Keratinocyte (primary cell): ENCODE measurements around the gene CGGBP1. TPM values are rescaled to one million over a fixed set of nuclear protein-coding genes. Genes with fewer than 3 reads are reported as not detected.

Experiments
- DNase-seq: peaks from one replicate; pipeline ENCODE4 v3.0.0-alpha.2; 2011; ENCODE audit warnings: low read depth, missing footprints, low spot score
- FAIRE-seq: peaks from 2 replicates; lab custom pipeline; 2011; peaks lifted over from hg19 to GRCh38; lab: Jason Lieb, UNC
- H2AFZ ChIP-seq: 2 replicates; pipeline ENCODE4 v1.6.0; 2012; ENCODE audit warnings: low read length, control low read depth, inconsistent platforms; ENCODE audit not compliant: control insufficient read depth
- H3K27ac ChIP-seq: 2 replicates; pipeline ENCODE4 v1.5.1; 2011; ENCODE audit warnings: low read length; ENCODE audit not compliant: control insufficient read depth, insufficient read depth
- H3K27me3 ChIP-seq: 3 replicates; pipeline ENCODE4 v1.6.0; 2011; ENCODE audit warnings: low read length; ENCODE audit not compliant: control insufficient read depth, insufficient read depth; ENCODE audit errors: extremely low read depth
- H3K36me3 ChIP-seq, 2 experiments: 2 replicates in 1 of 2; 3 replicates in 1 of 2; pipeline ENCODE4 v1.5.1; 2011; ENCODE audit warnings: low read length in 2 of 2, mild to moderate bottlenecking in 1 of 2; ENCODE audit not compliant: control insufficient read depth in 2 of 2, insufficient read depth in 2 of 2; ENCODE audit errors: extremely low read depth in 1 of 2
- H3K4me1 ChIP-seq: 3 replicates; pipeline ENCODE4 v1.5.1; 2011; ENCODE audit warnings: low read length; ENCODE audit not compliant: control insufficient read depth, insufficient read depth; ENCODE audit errors: extremely low read depth
- H3K4me2 ChIP-seq: 3 replicates; pipeline ENCODE4 v1.6.0; 2011; ENCODE audit warnings: low read depth, low read length; ENCODE audit not compliant: control insufficient read depth, insufficient read depth; ENCODE audit errors: extremely low read depth
- H3K4me3 ChIP-seq, 3 experiments: fragments of 200-600 bp in 1 of 3; sonication (generic) in 1 of 3; 2 replicates in 2 of 3; 3 replicates in 1 of 3; pipeline ENCODE4 v1.5.1; 2011 to 2016; ENCODE audit warnings: low read length in 3 of 3, mild to moderate bottlenecking in 3 of 3, control low read depth in 2 of 3, inconsistent platforms in 1 of 3, low read depth in 1 of 3, mixed read lengths in 1 of 3, mixed run types in 1 of 3, moderate library complexity in 1 of 3; ENCODE audit not compliant: control insufficient read depth in 2 of 3, insufficient read depth in 2 of 3; ENCODE audit errors: extremely low read depth in 1 of 3
- H3K79me2 ChIP-seq: 2 replicates; pipeline ENCODE4 v1.6.0; 2012; ENCODE audit warnings: low read length; ENCODE audit not compliant: control insufficient read depth, insufficient read depth
- H3K9ac ChIP-seq: 3 replicates; pipeline ENCODE4 v1.6.0; 2011; ENCODE audit warnings: low read length; ENCODE audit not compliant: control insufficient read depth, insufficient read depth; ENCODE audit errors: extremely low read depth
- H3K9me1 ChIP-seq: 3 replicates; pipeline ENCODE4 v1.6.0; 2011; ENCODE audit warnings: low read length; ENCODE audit not compliant: control insufficient read depth, insufficient read depth; ENCODE audit errors: extremely low read depth
- H3K9me3 ChIP-seq: 2 replicates; pipeline ENCODE4 v1.5.1; 2012; ENCODE audit warnings: low read depth, low read length; ENCODE audit not compliant: control insufficient read depth
- H4K20me1 ChIP-seq: 3 replicates; pipeline ENCODE4 v1.6.0; 2011; ENCODE audit warnings: low read length; ENCODE audit not compliant: control insufficient read depth, insufficient read depth; ENCODE audit errors: extremely low read depth
- CTCF ChIP-seq, 3 experiments: IDR thresholded peaks in 1 of 3; conservative IDR thresholded peaks in 1 of 3; optimal IDR thresholded peaks in 1 of 3; 2 replicates in 2 of 3; 3 replicates in 1 of 3; pipeline versions ENCODE3 to v1.5.1; 2011; ENCODE audit warnings: low read length in 3 of 3, mild to moderate bottlenecking in 3 of 3, moderate library complexity in 2 of 3, control low read depth in 1 of 3, inconsistent platforms in 1 of 3; ENCODE audit not compliant: insufficient read depth in 2 of 3; ENCODE audit errors: extremely low read depth in 1 of 3
- EZH2 ChIP-seq: IDR thresholded peaks from one replicate; pipeline ENCODE4 v1.6.1; 2012; ENCODE audit warnings: inconsistent platforms, mild to moderate bottlenecking, low read length, moderate library complexity
- dilution Hi-C: fragments of 300-500 bp; cut with MboI; formaldehyde crosslinking; loops from one replicate; pipeline ENCODE4 v1.7.0; 2020; ENCODE audit warnings: low sequenced_read_pairs; ENCODE audit not compliant: extremely low pct_ligation_motif_present
- polyA plus RNA-seq, 5 experiments: library from polyadenylated mRNA; depleted of rRNA in 3 of 5; stranded (reverse) in 3 of 5; stranded (forward) in 1 of 5; unstranded in 1 of 5; fragments of >200 nt; gene quantifications; 1 replicate in 1 of 5; 2 replicates in 3 of 5; 3 replicates in 1 of 5; pipeline versions ENCODE4 v1.2.1 to v1.2.3, GENCODE V29; 2011 to 2012; ENCODE audit warnings: missing spikeins in 2 of 5, low read depth in 1 of 5, low replicate concordance in 1 of 5

Gene CGGBP1
- polyA plus RNA-seq, 1 donor (not counting 4 experiments of a cell fraction or from before 2014, with no cell fraction given) = 43.3 TPM

- peaks cover 17% of the 10 kb centered on the region for H3K79me2 ChIP-seq
- no peak for FAIRE-seq
Observed at GRCh38 chr3:88092270-88092669, 33.5 kb upstream of the CGGBP1 start.

GRCh38 chr3:88090681-88091080 lies 31.9 kb upstream of the CGGBP1 start:
- TF ChIP-seq EZH2 = no peak
- no peak for TF ChIP-seq CTCF (optimal IDR thresholded peaks at IDR 0.05 in 1 of 3, IDR thresholded peaks at IDR 0.05 in 1 of 3, conservative IDR thresholded peaks at IDR 0.05 in 1 of 3; ENCODE audit: extremely low read depth in 1 of 3, insufficient read depth in 2 of 3, low read length in 3 of 3)
- Histone ChIP-seq H3K9me3 (no peaks in the 10 kb centered on the region), H3K79me2 (peaks cover 15% of the 10 kb centered on the region)

More at GRCh38 chr3:88092270-88092669, 33.5 kb upstream of the CGGBP1 start:
- Histone ChIP-seq H3K4me3 (no peak overlapping the region), H3K9ac (no peak overlapping the region), H3K4me1 (no peaks in the 10 kb centered on the region), H3K27ac (no peak overlapping the region), H3K9me3 (no peaks in the 10 kb centered on the region), H3K9me1 (no peaks in the 10 kb centered on the region), H4K20me1 (no peaks in the 10 kb centered on the region), H3K27me3 (no peaks in the 10 kb centered on the region), H2AFZ (no peak overlapping the region), H3K4me2 (no peak overlapping the region), H3K36me3 (no peaks in the 10 kb centered on the region)
- DNase-seq = no peak
- dilution Hi-C loops = no loop called here
- TF ChIP-seq CTCF (optimal IDR thresholded peaks at IDR 0.05 in 1 of 3, IDR thresholded peaks at IDR 0.05 in 1 of 3, conservative IDR thresholded peaks at IDR 0.05 in 1 of 3; ENCODE audit: extremely low read depth in 1 of 3, insufficient read depth in 2 of 3, low read length in 3 of 3) = no peak
- no peak for TF ChIP-seq EZH2

More at GRCh38 chr3:88090681-88091080, 31.9 kb upstream of the CGGBP1 start:
- Histone ChIP-seq H3K27me3 (no peaks in the 10 kb centered on the region), H4K20me1 (no peaks in the 10 kb centered on the region), H3K4me2 (no peak overlapping the region), H3K9me1 (no peaks in the 10 kb centered on the region), H3K4me1 (no peaks in the 10 kb centered on the region), H3K9ac (no peak overlapping the region), H3K4me3 (no peak overlapping the region), H3K36me3 (no peaks in the 10 kb centered on the region), H2AFZ (no peak overlapping the region), H3K27ac (no peak overlapping the region)
- no peak for FAIRE-seq
- no peak for DNase-seq
- dilution Hi-C loops = no loop called here
